GM12878 (cell line): ENCODE results near the gene IPCEF1.
"Not testable (repeated sequence)": the region's sequence is repeated elsewhere in the genome, so short reads cannot be mapped to it uniquely, and the experiment has no call there.

Experiments
- CBX5 ChIP-seq: sonication (generic); IDR thresholded peaks from 2 replicates; pipeline ENCODE4 v1.6.1; 2016; ENCODE audit warnings: low read depth, moderate library complexity, mild to moderate bottlenecking, inconsistent platforms
- EP300 ChIP-seq, 2 experiments: fragments of 150-350 bp in 1 of 2; IDR thresholded peaks; 2 replicates each; pipeline ENCODE4 v1.6.1; 2011 to 2012; ENCODE audit warnings: low read depth in 2 of 2, low read length in 2 of 2, borderline replicate concordance in 1 of 2, improper control_type of control experiment in 1 of 2, inconsistent platforms in 1 of 2; ENCODE audit not compliant: control insufficient read depth in 1 of 2
- HDGF ChIP-seq: fragments of 450-650 bp; IDR thresholded peaks from 2 replicates; pipeline ENCODE4 v1.6.1; 2016; ENCODE audit warnings: antibody characterized with exemption
- MTA2 ChIP-seq: fragments of 450-650 bp; IDR thresholded peaks from 2 replicates; pipeline ENCODE4 v1.6.1; 2016; ENCODE audit warnings: low read depth, mild to moderate bottlenecking, moderate library complexity
- TCF12 ChIP-seq: IDR thresholded peaks from 2 replicates; pipeline ENCODE4 v1.6.1; 2011; ENCODE audit warnings: low read depth, mild to moderate bottlenecking, low read length

- TF ChIP-seq EP300 (IDR thresholded peaks at IDR 0.05; ENCODE audit: borderline replicate concordance in 1 of 2, control insufficient read depth in 1 of 2, low read depth in 2 of 2, low read length in 2 of 2); HDGF; CBX5; TCF12; MTA2: not testable (repeated sequence)
Measured at GRCh38 chr6:154172393-154172792, 184.2 kb downstream of the IPCEF1 start.
